ENCODE measurements around the gene NOL4L. TPM values are rescaled to one million over a fixed set of nuclear protein-coding genes. Genes with fewer than 3 reads are reported as not detected.
A peak's percentile ranks its signal among the peaks of the same experiment; 100 is the strongest.
"Not testable (repeated sequence)": the region's sequence is repeated elsewhere in the genome, so short reads cannot be mapped to it uniquely, and the experiment has no call there.

Gene NOL4L
- total RNA-seq, 2 experiments from 2014 or later, result 21.8 to 22.1 TPM

- ChIA-PET POLR2A (no interaction called here), CTCF (no interaction called here)
- Mint-ChIP-seq H3K27ac (peak overlapping the region; percentile 44), H3K27me3 (no peaks in the 10 kb centered on the region), H3K36me3 (peaks cover 62% of the 10 kb centered on the region), H3K4me3 (no peak overlapping the region), H3K4me1 (ENCODE audit: low read depth) (peaks cover 5% of the 10 kb centered on the region), H3K9me3 (no peaks in the 10 kb centered on the region)
- intact Hi-C loops (cut with micrococcal nuclease), result no loop called here
- DNase-seq, result no peak
Observed at GRCh38 chr20:32429343-32429742, 155.8 kb downstream of the NOL4L start.

GRCh38 chr20:32427996-32428395 is 157.1 kb downstream of the NOL4L start:
- ChIA-PET POLR2A (no interaction called here), CTCF (no interaction called here)
- intact Hi-C loops (cut with micrococcal nuclease), result no loop called here
- DNase-seq, result no peak
- peaks cover 5% of the 10 kb centered on the region for H3K4me1 Mint-ChIP-seq (ENCODE audit: low read depth)
- no peak overlapping the region for H3K4me3 Mint-ChIP-seq
- H3K27ac Mint-ChIP-seq, result no peak overlapping the region
- peaks cover 49% of the 10 kb centered on the region for H3K36me3 Mint-ChIP-seq
- no peaks in the 10 kb centered on the region for H3K27me3 Mint-ChIP-seq
- H3K9me3 Mint-ChIP-seq, result no peaks in the 10 kb centered on the region

GRCh38 chr20:32421290-32421689 is 163.8 kb downstream of the NOL4L start:
- no peak for DNase-seq
- Mint-ChIP-seq H3K27ac (no peak overlapping the region), H3K36me3 (peaks cover 20% of the 10 kb centered on the region), H3K4me3 (no peak overlapping the region), H3K4me1 (ENCODE audit: low read depth) (peaks cover 24% of the 10 kb centered on the region), H3K27me3 (no peaks in the 10 kb centered on the region), H3K9me3 (no peaks in the 10 kb centered on the region)
- intact Hi-C loops (cut with micrococcal nuclease), result no loop called here
- ChIA-PET CTCF (no interaction called here), POLR2A (no interaction called here)

GRCh38 chr20:32418376-32418775 is 166.8 kb downstream of the NOL4L start:
- Mint-ChIP-seq H3K9me3 (no peaks in the 10 kb centered on the region), H3K4me3 (no peak overlapping the region), H3K27me3 (no peaks in the 10 kb centered on the region), H3K4me1 (ENCODE audit: low read depth) (peaks cover 39% of the 10 kb centered on the region), H3K36me3 (peaks cover 13% of the 10 kb centered on the region), H3K27ac (no peak overlapping the region)
- DNase-seq, result no peak
- CTCF ChIA-PET, result no interaction called here
- POLR2A ChIA-PET, result no interaction called here
- intact Hi-C loops (cut with micrococcal nuclease), result no loop called here

- H3K36me3 Mint-ChIP-seq, result peaks cover 9% of the 10 kb centered on the region
- H3K27ac Mint-ChIP-seq, result no peak overlapping the region
- no peak overlapping the region for H3K4me3 Mint-ChIP-seq
- peaks cover 48% of the 10 kb centered on the region for H3K4me1 Mint-ChIP-seq (ENCODE audit: low read depth)
- H3K27me3 Mint-ChIP-seq, result no peaks in the 10 kb centered on the region
- H3K9me3 Mint-ChIP-seq, result no peaks in the 10 kb centered on the region
- intact Hi-C loops (cut with micrococcal nuclease), result no loop called here
- no peak for DNase-seq
- ChIA-PET CTCF (no interaction called here), POLR2A (no interaction called here)
Observed at GRCh38 chr20:32416206-32416605, 168.9 kb downstream of the NOL4L start.

- intact Hi-C loops (cut with micrococcal nuclease), result no loop called here
- no peak for DNase-seq
- ChIA-PET POLR2A (no interaction called here), CTCF (no interaction called here)
- Mint-ChIP-seq H3K9me3 (no peaks in the 10 kb centered on the region), H3K4me3 (no peak overlapping the region), H3K36me3 (peaks cover 9% of the 10 kb centered on the region), H3K4me1 (ENCODE audit: low read depth) (peaks cover 45% of the 10 kb centered on the region), H3K27ac (no peak overlapping the region), H3K27me3 (no peaks in the 10 kb centered on the region)
Observed at GRCh38 chr20:32415494-32415893, 169.6 kb downstream of the NOL4L start.

DNA sequence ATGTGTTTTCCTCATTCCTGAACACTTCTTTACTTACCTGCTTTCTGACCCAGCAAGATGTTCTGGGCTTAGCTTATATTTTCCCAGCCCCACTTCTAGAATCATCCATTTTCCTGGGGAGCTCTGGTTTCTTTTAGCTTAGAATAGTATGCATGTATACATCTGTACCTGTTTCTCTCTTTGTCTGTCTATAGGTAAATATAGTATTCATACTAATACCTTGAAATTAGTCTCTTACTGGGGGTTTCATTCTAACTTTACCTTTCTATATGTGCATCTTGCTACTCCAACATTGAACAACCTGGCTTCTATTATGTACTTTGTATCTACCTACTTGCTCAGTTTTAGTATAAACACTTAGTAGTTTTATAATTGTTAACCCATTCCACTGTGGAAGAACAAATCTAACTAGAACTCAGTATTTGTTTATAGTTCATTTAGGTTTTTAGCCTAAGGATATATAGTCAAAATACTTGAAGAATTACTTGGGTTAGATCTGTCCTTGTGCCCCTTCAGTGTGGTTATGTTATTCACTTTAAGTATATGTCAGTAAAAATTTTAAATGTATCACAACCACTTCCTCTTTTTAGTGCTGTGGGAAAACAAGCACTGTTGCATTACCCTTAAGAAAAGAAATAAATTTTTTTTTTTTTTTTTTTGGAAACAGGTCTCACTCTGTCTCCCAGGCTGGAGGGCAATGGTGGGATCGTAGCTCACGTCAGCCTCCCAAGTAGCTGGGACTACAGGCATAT is 173.0 kb downstream of the NOL4L start:
- Mint-ChIP-seq H3K27me3 (no peaks in the 10 kb centered on the region), H3K4me1 (ENCODE audit: low read depth) (peaks cover 50% of the 10 kb centered on the region), H3K9me3 (no peaks in the 10 kb centered on the region), H3K27ac (no peak overlapping the region), H3K4me3 (no peak overlapping the region), H3K36me3 (peaks cover 7% of the 10 kb centered on the region)
- intact Hi-C loops (cut with micrococcal nuclease), result no loop called here
- POLR2A ChIA-PET, result interaction anchor here (0.6 kb wide), 3 partner anchors 16 to 328 kb away, joined by 3 to 5 read pairs (median 3); no protein-coding TSS in a partner anchor
- CTCF ChIA-PET, result no interaction called here
- DNase-seq, result no peak

DNA sequence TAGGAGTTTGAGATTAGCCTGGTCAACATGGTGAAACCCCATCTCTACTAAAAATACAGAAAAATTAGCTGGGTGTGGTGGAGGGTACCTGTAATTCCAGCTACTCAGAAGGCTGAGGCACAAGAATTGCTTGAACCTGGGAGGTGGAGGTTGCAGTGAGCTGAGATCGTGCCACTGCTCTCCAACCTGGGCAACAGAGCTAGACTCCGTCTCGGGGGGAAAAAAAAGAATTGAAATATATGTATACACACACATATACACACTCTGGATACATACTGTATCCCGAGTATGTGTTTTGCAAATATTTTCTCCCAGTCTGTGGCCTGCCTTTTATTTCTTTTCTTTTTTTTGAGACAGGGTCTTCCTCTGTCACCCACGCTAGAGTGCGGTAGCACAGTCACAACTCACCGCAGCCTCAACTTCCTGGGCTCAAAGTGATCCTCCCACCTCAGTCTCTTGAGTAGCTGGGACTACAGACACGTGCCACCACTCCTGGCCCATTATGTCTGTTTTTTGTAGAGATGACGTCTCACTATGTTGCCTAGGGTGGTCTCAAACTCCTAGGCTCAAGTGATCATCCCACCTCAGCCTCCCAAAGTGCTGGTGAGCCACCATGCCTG is 177.9 kb downstream of the NOL4L start:
- H3K4me1 Mint-ChIP-seq (ENCODE audit: low read depth), result peaks cover 48% of the 10 kb centered on the region
- intact Hi-C loops (cut with micrococcal nuclease), result loop anchor here (5.0 kb wide), 1 partner anchor 50 kb away; the partner anchor contains the start of gene ASXL1
- POLR2A ChIA-PET, result interaction anchor here (0.8 kb wide), 1 partner anchor 122 kb away, joined by 3 read pairs; no protein-coding TSS in a partner anchor
- CTCF ChIA-PET, H3K9me3 Mint-ChIP-seq, H3K36me3 Mint-ChIP-seq, H3K27me3 Mint-ChIP-seq: not testable (repeated sequence)
- peak; percentile 78 for DNase-seq
- peak overlapping the region; percentile 65 for H3K27ac Mint-ChIP-seq
- peak overlapping the region; percentile 17 for H3K4me3 Mint-ChIP-seq

GRCh38 chr20:32406701-32407100 is 178.4 kb downstream of the NOL4L start:
- no peak for DNase-seq
- ChIA-PET CTCF (no interaction called here), POLR2A (interaction anchor here (0.8 kb wide), 1 partner anchor 121 kb away, joined by 3 read pairs; no protein-coding TSS in a partner anchor)
- Mint-ChIP-seq H3K27me3 (no peaks in the 10 kb centered on the region), H3K9me3 (no peaks in the 10 kb centered on the region), H3K4me3 (no peak overlapping the region), H3K36me3 (peaks cover 7% of the 10 kb centered on the region), H3K27ac (peak overlapping the region; percentile 0), H3K4me1 (ENCODE audit: low read depth) (peaks cover 42% of the 10 kb centered on the region)
- intact Hi-C loops (cut with micrococcal nuclease), result loop anchor here (5.0 kb wide), 1 partner anchor 49 kb away; the partner anchor contains the start of gene ASXL1

- Mint-ChIP-seq H3K4me3 (no peak overlapping the region), H3K9me3 (no peaks in the 10 kb centered on the region), H3K27me3 (no peaks in the 10 kb centered on the region), H3K36me3 (peaks cover 22% of the 10 kb centered on the region), H3K27ac (no peak overlapping the region), H3K4me1 (ENCODE audit: low read depth) (peaks cover 56% of the 10 kb centered on the region)
- intact Hi-C loops (cut with micrococcal nuclease), result no loop called here
- DNase-seq, result no peak
- ChIA-PET CTCF (no interaction called here), POLR2A (no interaction called here)
Observed at GRCh38 chr20:32404017-32404416, 181.1 kb downstream of the NOL4L start.

GRCh38 chr20:32400476-32400875 is 184.7 kb downstream of the NOL4L start:
- no peak for DNase-seq
- Mint-ChIP-seq H3K36me3 (peaks cover 27% of the 10 kb centered on the region), H3K27ac (no peak overlapping the region), H3K4me3 (no peak overlapping the region), H3K4me1 (ENCODE audit: low read depth) (peaks cover 38% of the 10 kb centered on the region), H3K9me3 (peaks cover under 1% of the 10 kb centered on the region), H3K27me3 (no peaks in the 10 kb centered on the region)
- intact Hi-C loops (cut with micrococcal nuclease), result no loop called here
- CTCF ChIA-PET, result no interaction called here
- POLR2A ChIA-PET, result interaction anchor here (0.8 kb wide), 1 partner anchor 42 kb away, joined by 3 read pairs; no protein-coding TSS in a partner anchor

DNA sequence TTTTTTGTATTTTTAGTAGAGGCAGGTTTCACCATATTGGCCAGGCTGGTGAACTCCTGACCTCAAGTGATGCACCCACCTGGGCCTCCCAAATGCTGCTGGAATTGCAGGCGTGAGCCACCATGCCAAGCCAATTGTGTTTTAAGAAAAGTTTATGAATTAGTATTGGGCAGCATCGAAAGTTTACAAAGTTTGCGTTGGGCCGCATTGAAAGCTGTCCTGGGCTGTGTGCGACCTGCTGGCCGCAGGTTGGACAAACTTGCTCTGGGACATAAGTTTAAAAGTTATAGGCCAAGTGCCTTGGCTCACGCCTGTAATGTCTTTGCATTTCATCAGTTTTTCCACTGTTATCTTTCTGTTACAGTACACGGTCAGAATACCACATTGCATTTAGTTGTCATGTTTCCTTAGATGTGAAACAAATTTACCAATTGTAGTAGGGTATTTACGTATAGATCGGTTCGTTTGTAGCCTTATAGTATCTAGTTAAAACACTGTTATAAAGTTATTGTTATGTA is 187.5 kb downstream of the NOL4L start:
- Mint-ChIP-seq H3K9me3 (peaks cover 9% of the 10 kb centered on the region), H3K27me3 (no peaks in the 10 kb centered on the region), H3K27ac (no peak overlapping the region), H3K4me1 (ENCODE audit: low read depth) (peaks cover 35% of the 10 kb centered on the region), H3K36me3 (peaks cover 43% of the 10 kb centered on the region), H3K4me3 (no peak overlapping the region)
- ChIA-PET CTCF (no interaction called here), POLR2A (no interaction called here)
- intact Hi-C loops (cut with micrococcal nuclease), result no loop called here
- no peak for DNase-seq

All from activated CD4-positive, alpha-beta memory T cell treated with anti-CD3 and anti-CD28 coated beads for 36 hours (primary cell).